GM18867 (cell line): Measurements from ENCODE around the gene FOXL3.

ENCODE experiments used
- ATAC-seq: cut with Tn5 transposase; IDR thresholded peaks from one replicate; pipeline ENCODE4 v1.9.1; 2021; ENCODE audit warnings: mild to moderate bottlenecking, moderate library complexity; ENCODE audit not compliant: unreplicated experiment

The FOXL3 gene

DNA sequence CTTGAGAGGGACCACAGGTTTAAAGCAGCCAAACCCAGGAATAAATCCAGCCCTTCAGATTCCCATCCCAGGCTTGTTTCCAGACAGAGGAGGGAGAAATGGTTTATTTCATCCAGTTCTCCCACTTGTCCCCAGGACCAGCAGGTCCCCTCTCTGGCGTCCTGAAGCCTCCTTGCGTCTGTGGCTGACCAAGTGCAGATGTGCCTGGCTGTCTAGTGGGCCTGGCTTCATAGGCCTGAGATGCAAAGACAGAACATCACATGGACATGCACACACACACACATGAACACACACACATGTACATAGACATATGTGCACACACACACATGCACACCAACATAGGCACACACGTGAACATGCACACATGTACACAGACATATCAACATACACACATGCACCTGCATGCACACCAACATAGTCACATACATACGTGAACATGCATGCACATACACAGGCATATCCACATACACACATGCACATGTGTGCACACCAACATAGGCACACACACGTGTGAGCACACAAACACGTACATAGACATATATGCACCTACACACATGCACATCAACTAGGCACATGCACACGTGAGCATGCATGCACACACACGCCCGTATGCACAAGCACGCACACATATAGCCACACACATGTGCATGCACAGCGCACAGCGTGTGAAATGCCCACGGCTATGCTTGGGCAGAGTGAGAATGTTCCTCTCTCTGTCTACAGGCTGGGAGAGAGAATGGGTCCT is 10.7 kb downstream of the FOXL3 start:
- ATAC-seq, result no peak

DNA sequence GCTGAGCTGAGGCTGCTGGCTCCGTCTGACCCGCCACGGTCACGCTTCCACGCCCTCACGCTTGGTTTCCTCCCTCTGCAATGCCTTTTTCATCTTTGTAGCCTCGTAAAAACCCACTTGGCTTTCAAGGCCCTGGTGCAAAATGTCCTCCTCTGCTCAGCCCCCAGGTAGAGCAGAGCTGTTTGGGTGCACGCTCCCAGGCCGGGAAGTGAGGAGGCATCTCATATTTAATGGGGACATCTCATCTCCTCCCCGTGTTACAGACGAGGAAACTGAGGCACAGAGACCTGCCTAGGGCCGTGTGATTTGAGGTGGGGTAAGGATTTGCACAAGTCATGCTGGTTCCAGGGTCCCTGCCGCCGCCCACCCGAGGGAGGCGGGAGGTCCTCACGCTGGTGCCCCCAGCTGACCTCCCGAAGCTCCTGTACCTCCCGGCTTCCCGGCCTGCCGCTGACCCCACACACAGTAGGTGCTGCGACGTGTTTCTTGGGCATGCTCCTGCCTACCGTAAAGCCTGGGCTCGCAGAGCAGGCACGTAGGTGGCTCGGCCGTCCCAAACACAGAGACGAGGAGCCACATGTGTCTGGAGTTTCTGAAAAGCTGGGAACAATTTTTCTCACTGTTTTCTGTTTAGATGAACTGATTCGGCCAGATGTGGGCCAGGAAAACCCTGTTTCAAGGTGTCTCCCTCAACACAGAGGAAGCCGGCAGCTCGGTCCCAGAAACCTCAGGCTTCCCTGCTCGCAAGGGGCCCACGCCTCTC is 11.5 kb downstream of the FOXL3 start:
- no peak for ATAC-seq

DNA sequence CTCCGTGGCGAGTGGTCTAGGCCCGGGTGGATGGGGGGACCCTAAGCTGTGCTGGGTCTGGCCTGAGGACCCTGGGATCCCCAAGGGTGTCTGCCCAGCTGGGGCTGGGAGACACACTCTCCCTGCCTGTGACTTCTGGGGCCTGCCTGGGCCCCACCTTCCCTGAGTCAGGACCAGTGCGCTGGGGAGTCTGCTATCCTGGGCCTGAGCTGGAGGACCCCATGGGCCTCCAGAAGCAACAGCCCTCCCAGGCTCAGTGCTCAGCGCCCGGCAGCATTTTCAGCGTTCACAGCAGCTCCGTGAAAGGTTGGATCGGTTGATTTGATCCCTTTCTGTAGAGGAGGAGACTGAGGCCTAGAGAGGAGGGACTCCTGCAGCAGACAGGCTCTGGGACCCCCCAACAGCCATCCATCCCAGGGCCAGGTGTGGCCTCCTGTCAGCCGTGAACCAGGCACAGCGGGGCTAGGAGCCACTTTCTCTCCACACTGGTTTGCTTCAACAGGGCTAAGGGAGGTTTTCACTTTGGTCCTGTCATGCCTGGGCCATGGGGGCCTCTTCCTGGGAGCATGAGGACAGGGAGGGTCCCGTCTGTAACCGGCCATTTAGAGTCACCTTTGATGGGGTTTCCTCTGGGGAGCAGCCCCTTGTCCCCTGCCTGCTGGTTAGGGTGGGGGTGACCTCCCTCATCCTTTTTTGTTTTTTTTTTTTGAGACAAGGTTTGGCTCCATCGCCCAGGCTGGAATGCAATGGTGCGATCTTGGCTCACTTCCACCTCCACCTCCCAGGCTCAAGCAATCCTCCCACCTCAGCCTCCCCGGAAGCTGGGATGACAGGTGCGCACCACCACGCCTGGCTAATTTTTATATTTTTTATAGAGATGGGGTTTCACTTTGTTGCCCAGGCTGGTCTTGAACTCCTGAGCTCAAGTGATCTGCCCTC is 12.4 kb downstream of the FOXL3 start:
- no peak for ATAC-seq

DNA sequence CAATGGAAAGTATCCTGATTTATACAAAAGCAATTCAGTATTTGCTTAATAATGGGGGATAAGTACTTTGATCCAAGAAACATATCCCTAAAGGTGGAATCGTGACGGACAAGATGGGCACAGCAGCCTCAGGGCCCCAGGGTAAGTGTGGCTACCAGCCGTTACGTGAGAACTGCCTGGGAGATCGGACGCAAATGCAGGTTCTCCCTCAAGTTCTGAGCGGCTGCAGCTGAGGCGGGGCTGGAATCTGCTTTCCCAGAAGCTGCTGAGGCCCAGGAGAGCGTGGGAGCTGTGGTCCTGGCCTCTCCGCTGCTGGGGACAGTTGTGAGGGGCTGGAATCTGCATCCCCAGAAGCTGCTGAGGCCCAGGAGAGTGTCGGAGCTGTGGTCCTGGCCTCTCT is 13.5 kb downstream of the FOXL3 start:
- ATAC-seq, result no peak

DNA sequence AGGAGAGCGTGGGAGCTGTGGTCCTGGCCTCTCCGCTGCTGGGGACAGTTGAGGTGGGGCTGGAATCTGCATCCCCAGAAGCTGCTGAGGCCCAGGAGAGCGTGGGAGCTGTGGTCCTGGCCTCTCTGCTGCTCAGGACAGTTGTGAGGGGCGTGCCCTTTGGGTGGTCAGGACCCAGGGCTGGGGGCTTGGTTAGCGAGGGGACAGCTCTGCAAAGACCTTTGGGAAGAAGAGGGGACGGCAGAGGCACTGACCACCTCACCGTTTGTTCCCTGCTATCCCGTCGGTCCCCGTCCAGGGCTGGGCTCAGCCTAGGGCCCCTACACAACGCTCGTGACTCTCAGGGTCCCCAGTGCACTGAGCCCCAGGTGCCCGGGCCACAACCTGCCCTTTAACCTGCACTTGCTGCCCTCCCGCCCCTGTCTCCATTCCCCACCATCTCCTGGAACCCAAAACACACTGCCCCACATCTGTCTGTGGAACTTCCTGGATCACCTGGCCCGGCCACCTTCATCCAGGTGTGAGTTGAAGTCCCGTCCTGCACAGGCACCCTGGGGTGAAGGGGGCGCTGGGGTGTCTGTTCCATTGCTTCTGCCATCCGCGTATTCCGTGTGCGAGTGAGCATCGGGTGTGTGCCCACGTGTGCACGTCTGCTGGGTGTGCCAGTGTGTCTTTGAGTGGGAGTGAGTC is 14.1 kb downstream of the FOXL3 start:
- no peak for ATAC-seq

DNA sequence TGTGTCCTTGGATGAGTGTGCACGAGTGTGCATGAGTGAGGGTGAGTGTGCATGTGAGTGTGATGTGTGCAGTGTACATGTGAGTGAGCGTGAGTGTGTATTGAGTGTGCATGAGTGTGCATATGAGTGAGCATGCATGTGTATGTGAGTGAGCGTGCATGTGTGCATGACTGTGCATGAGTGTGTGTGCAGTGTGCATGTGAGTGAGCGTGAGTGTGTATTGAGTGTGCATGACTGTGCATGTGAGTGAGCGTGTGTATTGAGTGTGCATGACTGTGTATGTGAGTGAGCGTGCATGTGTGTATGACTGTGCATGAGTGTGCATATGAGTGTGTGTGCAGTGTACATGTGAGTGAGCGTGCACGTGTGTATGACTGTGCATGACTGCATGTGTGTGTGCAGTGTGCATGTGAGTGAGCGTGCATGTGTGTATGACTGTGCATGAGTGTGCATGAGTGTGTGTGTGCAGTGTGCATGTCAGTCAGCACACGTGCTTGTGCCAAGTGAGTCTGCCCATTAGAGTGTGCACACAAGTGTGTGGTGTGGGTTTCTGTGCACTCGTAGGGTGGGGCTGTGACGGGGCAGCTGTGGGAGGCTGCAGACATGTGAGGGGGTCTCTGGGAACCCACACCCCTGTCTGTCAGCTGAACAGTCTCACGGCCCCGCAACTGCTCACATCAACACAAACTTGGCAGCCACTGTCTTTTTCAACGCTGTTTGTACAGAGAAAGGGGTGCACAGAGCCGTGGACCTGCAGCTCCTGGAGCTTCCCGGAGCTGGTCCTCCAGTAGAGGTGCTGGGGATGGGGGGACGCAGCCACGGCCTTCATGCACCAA is 14.8 kb downstream of the FOXL3 start:
- ATAC-seq, result no peak

DNA sequence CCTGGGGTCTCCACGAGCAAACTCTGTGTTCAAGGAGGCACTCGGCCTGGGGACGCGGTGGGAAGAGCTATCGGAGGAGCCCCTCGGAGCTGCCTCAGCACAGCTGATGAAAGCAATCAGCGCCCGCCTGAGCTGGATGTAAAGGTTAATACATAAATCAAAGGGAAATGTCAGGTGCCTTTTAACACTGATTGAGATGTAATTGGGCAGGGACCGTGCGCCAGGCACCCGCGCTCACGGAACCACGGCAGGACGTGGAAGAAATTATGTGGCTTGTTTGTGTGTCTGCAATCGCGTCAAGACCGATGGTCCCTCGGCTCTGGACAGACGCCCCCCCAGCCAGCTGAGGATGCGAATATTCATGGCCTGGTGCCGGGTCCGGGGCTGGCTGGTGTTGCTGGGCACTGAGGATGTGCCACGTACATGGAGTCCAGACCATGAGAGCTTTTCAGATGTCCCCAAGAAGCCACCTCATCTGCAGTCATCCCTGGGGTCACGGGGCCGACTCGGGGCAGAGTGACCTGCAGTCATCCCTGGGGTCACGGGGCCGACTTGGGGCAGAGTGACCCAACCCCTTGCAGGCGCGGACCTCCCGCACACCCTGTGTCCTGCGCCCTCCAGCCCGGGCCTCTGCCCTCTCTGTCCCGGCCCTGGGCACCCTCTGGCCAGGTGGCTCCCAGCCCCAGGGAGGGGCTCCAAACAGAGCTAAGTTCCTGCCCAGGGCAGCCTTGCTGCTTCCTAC is 15.6 kb downstream of the FOXL3 start:
- no peak for ATAC-seq

DNA sequence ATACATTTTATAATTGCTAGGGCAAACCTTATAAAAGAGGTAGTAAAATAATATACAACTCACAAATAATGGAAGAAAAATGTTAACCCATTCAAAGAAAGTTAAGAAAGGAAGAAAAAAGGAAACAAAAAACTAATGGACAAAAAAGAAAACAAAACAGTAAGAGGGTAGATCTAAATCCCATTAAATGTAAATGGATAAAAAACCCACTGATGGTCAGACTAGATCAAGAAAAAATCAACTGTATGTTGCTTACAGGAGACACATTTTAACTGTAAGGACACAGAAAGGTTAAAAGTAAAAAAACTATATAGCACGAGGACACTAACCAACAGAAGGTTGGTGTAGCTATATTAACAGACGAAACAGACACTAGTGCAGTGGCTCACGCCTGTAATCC is 18.0 kb downstream of the FOXL3 start:
- no peak for ATAC-seq

DNA sequence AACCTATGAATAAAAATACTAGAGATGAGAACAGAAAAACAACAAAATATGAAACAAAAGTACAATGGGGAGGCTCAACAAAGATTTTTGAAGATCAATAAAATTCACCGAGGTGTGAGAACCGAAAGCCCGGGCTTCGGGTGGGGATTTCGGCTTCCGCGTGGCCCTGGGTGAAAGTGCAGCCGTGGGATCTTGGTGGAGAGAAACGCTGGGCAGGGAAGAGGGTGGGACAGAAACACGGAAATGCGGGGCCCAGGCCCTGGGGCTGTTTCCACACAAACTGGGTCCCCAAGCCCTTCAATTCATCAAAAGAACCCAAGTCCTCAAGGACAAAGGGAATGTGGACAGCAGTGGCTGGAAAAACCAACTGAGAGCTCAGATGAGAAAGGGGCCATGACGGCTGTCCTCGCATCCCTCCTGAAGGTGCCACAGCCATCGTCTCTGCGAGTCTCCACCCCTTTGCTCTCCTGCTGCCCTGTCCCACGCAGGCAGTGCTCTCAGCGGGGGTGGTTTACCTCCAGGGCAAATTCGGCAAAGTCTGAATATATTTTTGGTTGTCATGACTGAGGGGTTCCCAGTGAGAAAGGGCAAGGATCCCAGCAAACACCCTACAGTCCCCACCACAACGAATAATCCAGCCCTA is 19.7 kb downstream of the FOXL3 start:
- no peak for ATAC-seq

DNA sequence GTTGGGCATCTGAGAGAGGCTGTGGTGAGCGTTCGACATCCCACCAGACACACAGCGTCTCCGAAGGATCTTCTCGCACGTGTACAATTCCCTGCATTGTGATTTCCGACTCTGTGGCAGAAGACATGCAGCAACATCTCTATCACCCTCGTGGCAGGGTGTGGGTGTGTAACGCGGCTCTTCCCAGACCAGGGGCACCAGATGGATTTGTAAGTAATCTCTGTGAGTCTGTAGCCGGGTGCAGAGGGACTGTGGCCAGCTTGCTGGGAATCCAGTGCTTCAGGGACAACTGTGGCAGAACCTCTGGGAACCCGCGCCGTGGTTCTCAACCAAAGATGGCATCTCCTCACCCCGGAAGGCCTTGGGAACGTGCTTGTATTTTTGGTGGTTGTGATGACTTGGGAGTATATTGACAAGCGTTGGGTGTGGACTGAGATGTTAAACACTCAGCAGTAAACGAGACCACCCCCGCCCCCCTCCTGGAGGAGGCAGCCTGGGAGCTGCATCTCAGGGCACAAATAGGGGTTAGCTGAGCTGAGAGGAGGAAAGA is 21.2 kb downstream of the FOXL3 start:
- no peak for ATAC-seq

DNA sequence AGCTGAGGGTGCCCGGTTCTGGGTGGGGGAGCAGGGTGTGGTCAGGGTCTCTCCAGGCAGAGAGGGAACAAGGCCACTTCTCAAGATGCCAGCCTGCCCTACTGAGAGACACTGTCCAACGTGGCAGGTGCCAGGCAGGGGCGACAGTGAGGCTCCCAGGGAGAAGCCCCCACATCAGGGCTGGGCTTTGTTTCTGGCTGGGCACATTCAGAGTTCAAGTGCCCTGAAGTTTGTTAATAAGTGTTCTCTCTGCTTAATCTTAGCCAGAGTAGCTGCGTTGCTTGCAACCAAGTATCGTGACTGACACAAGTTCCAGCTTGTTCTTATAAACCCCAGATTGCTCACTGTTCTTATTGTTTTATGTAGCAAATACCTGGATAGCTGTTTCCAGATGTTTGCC is 21.8 kb downstream of the FOXL3 start:
- no peak for ATAC-seq

DNA sequence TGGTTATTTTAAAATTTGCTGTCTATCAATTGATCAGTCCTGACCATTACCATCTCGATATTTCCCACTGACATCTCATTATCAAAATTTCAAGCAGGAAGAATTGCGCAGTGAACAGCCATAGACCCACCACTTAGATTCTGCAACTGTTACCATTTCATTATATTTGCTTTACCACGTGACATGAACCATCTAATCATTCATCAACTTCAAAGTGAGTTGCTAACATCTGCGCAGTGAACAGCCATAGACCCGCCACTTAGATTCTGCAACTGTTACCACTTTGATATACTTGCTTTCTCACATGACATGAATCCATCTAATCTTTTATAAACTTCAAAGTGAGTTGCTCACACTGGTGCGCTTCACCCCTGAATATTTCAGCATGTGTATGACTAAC is 22.5 kb downstream of the FOXL3 start:
- ATAC-seq, result no peak

DNA sequence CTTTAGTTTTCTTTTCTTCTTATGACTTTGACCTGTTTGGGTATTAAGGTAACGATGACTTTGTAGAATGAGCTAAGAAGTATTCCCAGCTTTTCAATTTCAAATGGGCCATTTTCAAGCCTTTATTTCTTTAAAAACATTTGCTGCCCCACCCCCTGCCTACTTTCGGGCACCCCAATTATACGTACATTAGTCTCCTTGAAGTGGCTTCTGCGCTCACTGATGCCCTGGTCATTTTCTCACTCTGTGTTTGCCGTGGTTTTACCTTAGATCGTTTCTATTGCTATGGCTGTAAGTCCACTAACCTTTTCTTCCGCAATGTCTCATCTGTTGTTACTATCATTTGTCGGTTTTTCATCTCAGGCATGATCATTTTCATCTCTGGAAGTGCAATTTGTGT is 24.9 kb downstream of the FOXL3 start:
- no peak for ATAC-seq

DNA sequence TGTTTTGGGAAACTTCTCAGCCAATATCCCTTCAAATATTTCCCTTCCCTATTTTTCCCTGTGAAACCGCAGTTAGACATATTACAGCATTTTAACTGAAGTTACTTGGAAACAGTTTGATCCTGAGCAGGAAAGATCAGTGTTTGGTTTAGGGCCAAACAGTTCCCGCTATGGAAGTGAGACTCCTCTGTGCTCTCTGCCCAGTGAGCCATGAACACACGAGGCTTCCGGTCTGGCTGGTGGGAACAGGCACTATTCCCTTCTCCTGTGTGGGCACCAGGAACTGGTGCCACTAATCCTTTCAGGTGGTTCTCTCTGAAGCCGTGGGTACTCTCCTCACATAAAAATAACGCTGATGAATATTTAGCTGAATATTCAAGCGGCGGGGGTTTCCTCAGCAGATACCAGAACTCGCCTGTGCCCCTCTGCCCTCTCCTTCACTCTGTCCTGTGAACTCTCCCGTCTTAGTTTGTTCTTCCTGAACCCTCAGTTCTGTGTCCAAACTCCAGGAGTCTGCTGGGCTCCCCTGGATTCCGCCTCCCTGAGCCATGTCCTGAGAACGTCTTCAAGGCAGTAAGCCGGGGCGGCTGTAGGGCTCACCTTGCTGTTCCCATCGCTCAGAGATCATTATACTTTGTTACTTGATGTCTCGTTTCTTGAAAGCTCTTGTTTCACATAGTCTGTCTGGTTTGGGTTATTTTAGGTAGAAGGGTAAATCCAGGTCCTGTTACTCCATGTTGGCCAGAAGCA is 25.7 kb downstream of the FOXL3 start:
- no peak for ATAC-seq

DNA sequence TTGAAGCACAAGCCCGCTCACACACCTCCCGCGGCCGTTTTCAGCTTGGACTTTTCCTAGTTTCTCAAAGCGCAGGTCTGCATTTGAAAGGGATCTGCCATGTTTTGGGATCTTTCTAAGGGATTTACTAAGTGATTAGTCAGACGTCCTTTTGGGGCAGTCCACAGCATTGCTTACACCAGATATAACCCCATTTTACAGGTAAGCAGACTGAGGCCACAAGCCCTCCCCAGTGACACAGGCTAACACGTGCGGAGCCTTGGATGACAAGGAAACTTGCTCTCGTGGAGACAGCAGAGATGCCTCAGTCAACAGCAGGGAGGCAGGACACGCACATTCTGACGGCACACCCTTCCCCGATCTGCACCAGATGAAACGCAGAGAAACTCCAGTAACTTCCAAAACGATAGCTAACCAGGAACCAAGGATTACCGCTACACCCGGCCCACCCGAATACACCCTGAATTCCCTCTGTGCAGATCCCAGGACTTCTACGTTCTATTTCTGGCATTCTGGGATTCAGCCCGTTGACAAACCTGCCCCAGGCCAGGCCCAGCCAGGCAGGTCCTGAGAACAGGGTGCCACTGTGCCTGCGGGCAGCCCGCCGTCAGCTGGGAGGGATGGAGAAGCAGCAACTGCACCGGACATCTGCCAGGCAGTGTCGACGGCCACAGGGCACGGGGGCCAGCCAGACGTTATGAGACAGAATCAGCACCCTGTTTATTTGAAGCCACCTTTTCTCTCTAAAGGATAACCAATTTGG is 27.9 kb downstream of the FOXL3 start:
- ATAC-seq, result no peak

DNA sequence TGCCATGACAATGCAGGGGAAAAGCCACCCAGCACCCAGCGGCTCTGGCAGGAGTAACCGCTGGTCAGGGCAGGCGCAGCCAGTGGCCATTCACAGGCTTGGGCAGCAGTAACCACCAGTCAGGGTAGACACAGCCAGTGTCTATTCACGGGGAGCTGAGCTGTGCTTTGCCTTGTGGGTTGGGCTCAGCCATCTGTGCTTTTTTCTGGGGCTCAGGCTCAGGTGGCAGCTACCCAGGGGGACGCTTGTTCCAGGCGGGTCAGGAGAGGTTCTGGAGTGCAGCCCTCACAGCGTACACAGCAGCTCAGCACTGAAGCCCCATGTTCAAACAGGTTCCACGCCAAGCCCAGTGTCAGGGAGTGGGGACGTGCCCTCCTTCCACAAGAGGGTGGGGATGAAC is 28.5 kb downstream of the FOXL3 start:
- ATAC-seq, result no peak
